HEK293 (cell line): ENCODE data around the gene NIN.

Experiments used
- KLF9 ChIP-seq: fragments of 450-650 bp; formaldehyde crosslinking; IDR thresholded peaks from 2 replicates; pipeline ENCODE4 v1.5.1; 2016; ENCODE audit warnings: missing biosample characterization, missing genetic modification characterization, low read depth
- OVOL3 ChIP-seq: fragments of 450-650 bp; formaldehyde crosslinking; IDR thresholded peaks from 2 replicates; pipeline ENCODE4 v1.5.1; 2016; ENCODE audit warnings: missing biosample characterization, missing genetic modification characterization
- RBAK ChIP-seq: fragments of 450-650 bp; formaldehyde crosslinking; IDR thresholded peaks from 2 replicates; pipeline ENCODE4 v1.5.1; 2016; ENCODE audit warnings: missing biosample characterization, missing genetic modification characterization
- REPIN1 ChIP-seq: fragments of 450-650 bp; formaldehyde crosslinking; IDR thresholded peaks from 2 replicates; pipeline ENCODE4 v1.5.1; 2017; ENCODE audit warnings: missing biosample characterization, missing genetic modification characterization, low read depth
- SALL2 ChIP-seq: fragments of 450-650 bp; formaldehyde crosslinking; IDR thresholded peaks from 2 replicates; pipeline ENCODE4 v1.5.0; 2017; ENCODE audit warnings: missing biosample characterization, mild to moderate bottlenecking, missing genetic modification characterization, borderline replicate concordance
- TRIM28 ChIP-seq: IDR thresholded peaks from 2 replicates; pipeline ENCODE4 v1.6.1; 2011; ENCODE audit warnings: low read length, control low read depth, borderline replicate concordance
- YY1 ChIP-seq: fragments of 450-650 bp; formaldehyde crosslinking; IDR thresholded peaks from 2 replicates; pipeline ENCODE4 v1.5.1; 2018; ENCODE audit warnings: missing biosample characterization, missing genetic modification characterization
- YY2 ChIP-seq: fragments of 450-650 bp; formaldehyde crosslinking; IDR thresholded peaks from 2 replicates; pipeline ENCODE4 v1.5.1; 2016; ENCODE audit warnings: missing biosample characterization, missing genetic modification characterization
- ZBTB17 ChIP-seq: fragments of 450-650 bp; formaldehyde crosslinking; IDR thresholded peaks from 2 replicates; pipeline ENCODE4 v1.5.1; 2016; ENCODE audit warnings: missing biosample characterization, missing genetic modification characterization
- ZNF133 ChIP-seq: fragments of 450-650 bp; formaldehyde crosslinking; IDR thresholded peaks from 2 replicates; pipeline ENCODE4 v1.5.1; 2016; ENCODE audit warnings: missing biosample characterization, missing genetic modification characterization
- ZNF184 ChIP-seq: fragments of 450-650 bp; IDR thresholded peaks from 2 replicates; pipeline ENCODE4 v1.5.1; 2018; ENCODE audit warnings: missing biosample characterization, mild to moderate bottlenecking, missing genetic modification characterization
- ZNF223 ChIP-seq: fragments of 450-650 bp; formaldehyde crosslinking; IDR thresholded peaks from 2 replicates; pipeline ENCODE4 v1.5.1; 2016; ENCODE audit warnings: missing biosample characterization, missing genetic modification characterization
- ZNF24 ChIP-seq: fragments of 450-650 bp; formaldehyde crosslinking; IDR thresholded peaks from 2 replicates; pipeline ENCODE4 v1.5.1; 2016; ENCODE audit warnings: missing biosample characterization, missing genetic modification characterization
- ZNF266 ChIP-seq: fragments of 450-650 bp; formaldehyde crosslinking; IDR thresholded peaks from 2 replicates; pipeline ENCODE4 v1.5.1; 2016; ENCODE audit warnings: missing biosample characterization, missing genetic modification characterization, low read depth
- ZNF274 ChIP-seq, 2 experiments: fragments of 200-500 bp in 1 of 2; fragments of 450-650 bp in 1 of 2; sonication (Bioruptor generic) in 1 of 2; formaldehyde crosslinking in 1 of 2; IDR thresholded peaks; 2 replicates each; pipeline versions ENCODE4 v1.5.1 to v1.6.1; 2014 to 2016; ENCODE audit warnings: borderline replicate concordance in 1 of 2, inconsistent platforms in 1 of 2, low read length in 1 of 2, missing biosample characterization in 1 of 2, missing genetic modification characterization in 1 of 2
- ZNF350 ChIP-seq: fragments of 450-650 bp; formaldehyde crosslinking; IDR thresholded peaks from 2 replicates; pipeline ENCODE4 v1.5.0; 2017; ENCODE audit warnings: missing biosample characterization, mild to moderate bottlenecking, missing genetic modification characterization
- ZNF404 ChIP-seq: fragments of 450-650 bp; formaldehyde crosslinking; IDR thresholded peaks from 2 replicates; pipeline ENCODE4 v1.5.1; 2017; ENCODE audit warnings: missing biosample characterization, missing genetic modification characterization
- ZNF501 ChIP-seq: fragments of 450-650 bp; formaldehyde crosslinking; IDR thresholded peaks from 2 replicates; pipeline ENCODE4 v1.5.1; 2016; ENCODE audit warnings: missing biosample characterization, missing genetic modification characterization
- ZNF600 ChIP-seq: fragments of 450-650 bp; formaldehyde crosslinking; IDR thresholded peaks from 2 replicates; pipeline ENCODE4 v1.5.1; 2016; ENCODE audit warnings: missing biosample characterization, missing genetic modification characterization
- ZNF701 ChIP-seq: fragments of 450-650 bp; formaldehyde crosslinking; IDR thresholded peaks from 2 replicates; pipeline ENCODE4 v1.5.1; 2016; ENCODE audit warnings: missing biosample characterization, missing genetic modification characterization
- ZNF792 ChIP-seq: fragments of 450-650 bp; formaldehyde crosslinking; IDR thresholded peaks from 2 replicates; pipeline ENCODE4 v1.5.1; 2016; ENCODE audit warnings: missing biosample characterization, missing genetic modification characterization
- ZXDB ChIP-seq: fragments of 450-650 bp; formaldehyde crosslinking; IDR thresholded peaks from 2 replicates; pipeline ENCODE4 v1.5.1; 2016; ENCODE audit warnings: missing biosample characterization, missing genetic modification characterization
- TF ChIP-seq, protein P1 (sequence below): fragments of 450-650 bp; formaldehyde crosslinking; IDR thresholded peaks from 2 replicates; pipeline ENCODE4 v1.5.1; 2017; ENCODE audit warnings: missing biosample characterization, missing genetic modification characterization
- TF ChIP-seq, protein P2 (sequence below): fragments of 450-650 bp; formaldehyde crosslinking; IDR thresholded peaks from 2 replicates; pipeline ENCODE4 v1.5.1; 2016; ENCODE audit warnings: missing biosample characterization, missing genetic modification characterization
- TF ChIP-seq, protein P3 (sequence below): fragments of 450-650 bp; formaldehyde crosslinking; IDR thresholded peaks from 2 replicates; pipeline ENCODE4 v1.5.1; 2017; ENCODE audit warnings: missing biosample characterization, missing genetic modification characterization
- TF ChIP-seq, protein P4 (sequence below): fragments of 450-650 bp; formaldehyde crosslinking; conservative IDR thresholded peaks from 2 replicates; pipeline ENCODE4 v1.5.1; 2016; ENCODE audit warnings: low read depth, missing biosample characterization, missing genetic modification characterization
- TF ChIP-seq, protein P5 (sequence below): fragments of 450-650 bp; formaldehyde crosslinking; IDR thresholded peaks from 2 replicates; pipeline ENCODE4 v1.5.1; 2016; ENCODE audit warnings: missing biosample characterization, missing genetic modification characterization

The NIN gene

DNA sequence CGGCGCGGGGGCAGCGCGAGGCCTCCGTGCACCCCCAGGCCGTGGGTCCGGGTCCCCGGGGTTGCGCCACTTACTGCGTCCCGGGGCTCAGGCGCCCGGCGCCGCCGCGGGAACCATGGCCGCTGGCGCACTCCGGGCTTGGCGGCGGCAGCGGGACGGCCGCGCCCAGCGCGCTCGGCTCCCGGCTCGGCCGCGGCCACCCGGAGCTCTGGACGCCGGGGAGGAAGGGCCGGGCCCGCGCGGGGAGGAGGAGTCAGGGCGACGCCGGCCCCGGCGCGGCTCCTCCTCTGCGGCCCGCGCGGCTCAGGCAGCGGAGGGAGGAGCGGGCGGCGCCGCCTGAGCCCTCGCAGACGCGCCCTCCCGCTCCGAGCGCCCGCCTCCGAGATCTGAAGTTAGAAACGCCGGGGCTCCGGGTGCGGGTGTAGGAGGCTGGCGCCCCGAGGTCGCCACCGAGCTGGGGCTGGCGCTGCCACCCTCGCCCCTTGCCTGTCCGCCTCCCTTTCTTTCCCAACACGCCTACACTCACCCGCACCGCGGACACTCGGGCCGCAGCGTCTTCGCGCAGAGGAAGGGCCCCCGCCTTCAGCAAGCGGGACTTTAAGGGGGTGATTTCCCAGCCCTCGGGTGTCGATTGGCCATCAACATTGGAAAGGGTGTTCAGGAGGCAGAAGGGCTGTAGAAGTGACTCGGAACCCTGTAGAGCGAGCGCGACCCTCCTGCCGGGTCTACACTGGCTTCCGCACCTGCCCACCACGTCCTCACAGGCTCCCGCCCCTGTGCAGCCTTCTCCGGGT, at the start of gene NIN (continued):
- TF ChIP-seq ZBTB17 (tag by site-specific recombination) (no peak; the same call in 1 of the 2 replicates), ZXDB (tag by site-specific recombination) (peak; percentile 50; the same call in 1 of the 2 replicates), ZNF133 (tag by site-specific recombination) (no peak), ZNF501 (peak; percentile 38; the same call in 1 of the 2 replicates), OVOL3 (no peak), ZNF274 (IDR thresholded peaks at IDR 0.05; ENCODE audit: low read length) (no peak), ZNF274 (tag by site-specific recombination; IDR thresholded peaks at IDR 0.05; ENCODE audit: borderline replicate concordance) (no peak), REPIN1 (tag by site-specific recombination) (no peak), ZNF223 (tag by site-specific recombination) (no peak), ZNF600 (tag by site-specific recombination) (no peak), ZNF184 (tag by site-specific recombination) (no peak), TRIM28 (no peak), ZNF24 (no peak), ZNF792 (tag by site-specific recombination) (no peak), ZNF404 (tag by site-specific recombination) (no peak), SALL2 (no peak), ZNF350 (no peak), RBAK (tag by site-specific recombination) (no peak), YY2 (no peak), YY1 (tag by site-specific recombination) (no peak), ZNF266 (tag by site-specific recombination) (no peak), KLF9 (tag by site-specific recombination) (peak; percentile 44; the same call in 1 of the 2 replicates), ZNF701 (no peak)
- TF ChIP-seq, protein P1, sequence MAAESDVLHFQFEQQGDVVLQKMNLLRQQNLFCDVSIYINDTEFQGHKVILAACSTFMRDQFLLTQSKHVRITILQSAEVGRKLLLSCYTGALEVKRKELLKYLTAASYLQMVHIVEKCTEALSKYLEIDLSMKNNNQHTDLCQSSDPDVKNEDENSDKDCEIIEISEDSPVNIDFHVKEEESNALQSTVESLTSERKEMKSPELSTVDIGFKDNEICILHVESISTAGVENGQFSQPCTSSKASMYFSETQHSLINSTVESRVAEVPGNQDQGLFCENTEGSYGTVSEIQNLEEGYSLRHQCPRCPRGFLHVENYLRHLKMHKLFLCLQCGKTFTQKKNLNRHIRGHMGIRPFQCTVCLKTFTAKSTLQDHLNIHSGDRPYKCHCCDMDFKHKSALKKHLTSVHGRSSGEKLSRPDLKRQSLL: 0 out of 2 replicates have a peak, but pooled peaks have one; percentile 18
- TF ChIP-seq, protein P2, sequence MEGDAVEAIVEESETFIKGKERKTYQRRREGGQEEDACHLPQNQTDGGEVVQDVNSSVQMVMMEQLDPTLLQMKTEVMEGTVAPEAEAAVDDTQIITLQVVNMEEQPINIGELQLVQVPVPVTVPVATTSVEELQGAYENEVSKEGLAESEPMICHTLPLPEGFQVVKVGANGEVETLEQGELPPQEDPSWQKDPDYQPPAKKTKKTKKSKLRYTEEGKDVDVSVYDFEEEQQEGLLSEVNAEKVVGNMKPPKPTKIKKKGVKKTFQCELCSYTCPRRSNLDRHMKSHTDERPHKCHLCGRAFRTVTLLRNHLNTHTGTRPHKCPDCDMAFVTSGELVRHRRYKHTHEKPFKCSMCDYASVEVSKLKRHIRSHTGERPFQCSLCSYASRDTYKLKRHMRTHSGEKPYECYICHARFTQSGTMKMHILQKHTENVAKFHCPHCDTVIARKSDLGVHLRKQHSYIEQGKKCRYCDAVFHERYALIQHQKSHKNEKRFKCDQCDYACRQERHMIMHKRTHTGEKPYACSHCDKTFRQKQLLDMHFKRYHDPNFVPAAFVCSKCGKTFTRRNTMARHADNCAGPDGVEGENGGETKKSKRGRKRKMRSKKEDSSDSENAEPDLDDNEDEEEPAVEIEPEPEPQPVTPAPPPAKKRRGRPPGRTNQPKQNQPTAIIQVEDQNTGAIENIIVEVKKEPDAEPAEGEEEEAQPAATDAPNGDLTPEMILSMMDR (tag by site-specific recombination): 0 out of 2 replicates have a peak, but pooled peaks have one; percentile 41
- TF ChIP-seq, protein P3, sequence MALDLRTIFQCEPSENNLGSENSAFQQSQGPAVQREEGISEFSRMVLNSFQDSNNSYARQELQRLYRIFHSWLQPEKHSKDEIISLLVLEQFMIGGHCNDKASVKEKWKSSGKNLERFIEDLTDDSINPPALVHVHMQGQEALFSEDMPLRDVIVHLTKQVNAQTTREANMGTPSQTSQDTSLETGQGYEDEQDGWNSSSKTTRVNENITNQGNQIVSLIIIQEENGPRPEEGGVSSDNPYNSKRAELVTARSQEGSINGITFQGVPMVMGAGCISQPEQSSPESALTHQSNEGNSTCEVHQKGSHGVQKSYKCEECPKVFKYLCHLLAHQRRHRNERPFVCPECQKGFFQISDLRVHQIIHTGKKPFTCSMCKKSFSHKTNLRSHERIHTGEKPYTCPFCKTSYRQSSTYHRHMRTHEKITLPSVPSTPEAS: no peak
- TF ChIP-seq, protein P4, sequence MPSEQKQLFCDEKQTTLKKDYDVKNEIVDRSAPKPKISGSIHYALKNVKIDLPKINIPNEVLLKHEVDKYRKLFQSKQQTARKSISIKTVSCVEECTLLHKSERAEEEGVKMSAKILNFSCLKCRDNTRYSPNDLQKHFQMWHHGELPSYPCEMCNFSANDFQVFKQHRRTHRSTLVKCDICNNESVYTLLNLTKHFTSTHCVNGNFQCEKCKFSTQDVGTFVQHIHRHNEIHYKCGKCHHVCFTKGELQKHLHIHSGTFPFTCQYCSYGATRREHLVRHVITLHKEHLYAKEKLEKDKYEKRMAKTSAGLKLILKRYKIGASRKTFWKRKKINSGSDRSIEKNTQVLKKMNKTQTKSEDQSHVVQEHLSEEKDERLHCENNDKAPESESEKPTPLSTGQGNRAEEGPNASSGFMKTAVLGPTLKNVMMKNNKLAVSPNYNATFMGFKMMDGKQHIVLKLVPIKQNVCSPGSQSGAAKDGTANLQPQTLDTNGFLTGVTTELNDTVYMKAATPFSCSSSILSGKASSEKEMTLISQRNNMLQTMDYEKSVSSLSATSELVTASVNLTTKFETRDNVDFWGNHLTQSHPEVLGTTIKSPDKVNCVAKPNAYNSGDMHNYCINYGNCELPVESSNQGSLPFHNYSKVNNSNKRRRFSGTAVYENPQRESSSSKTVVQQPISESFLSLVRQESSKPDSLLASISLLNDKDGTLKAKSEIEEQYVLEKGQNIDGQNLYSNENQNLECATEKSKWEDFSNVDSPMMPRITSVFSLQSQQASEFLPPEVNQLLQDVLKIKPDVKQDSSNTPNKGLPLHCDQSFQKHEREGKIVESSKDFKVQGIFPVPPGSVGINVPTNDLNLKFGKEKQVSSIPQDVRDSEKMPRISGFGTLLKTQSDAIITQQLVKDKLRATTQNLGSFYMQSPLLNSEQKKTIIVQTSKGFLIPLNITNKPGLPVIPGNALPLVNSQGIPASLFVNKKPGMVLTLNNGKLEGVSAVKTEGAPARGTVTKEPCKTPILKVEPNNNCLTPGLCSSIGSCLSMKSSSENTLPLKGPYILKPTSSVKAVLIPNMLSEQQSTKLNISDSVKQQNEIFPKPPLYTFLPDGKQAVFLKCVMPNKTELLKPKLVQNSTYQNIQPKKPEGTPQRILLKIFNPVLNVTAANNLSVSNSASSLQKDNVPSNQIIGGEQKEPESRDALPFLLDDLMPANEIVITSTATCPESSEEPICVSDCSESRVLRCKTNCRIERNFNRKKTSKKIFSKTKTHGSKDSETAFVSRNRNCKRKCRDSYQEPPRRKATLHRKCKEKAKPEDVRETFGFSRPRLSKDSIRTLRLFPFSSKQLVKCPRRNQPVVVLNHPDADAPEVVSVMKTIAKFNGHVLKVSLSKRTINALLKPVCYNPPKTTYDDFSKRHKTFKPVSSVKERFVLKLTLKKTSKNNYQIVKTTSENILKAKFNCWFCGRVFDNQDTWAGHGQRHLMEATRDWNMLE: no peak
- TF ChIP-seq, protein P5, sequence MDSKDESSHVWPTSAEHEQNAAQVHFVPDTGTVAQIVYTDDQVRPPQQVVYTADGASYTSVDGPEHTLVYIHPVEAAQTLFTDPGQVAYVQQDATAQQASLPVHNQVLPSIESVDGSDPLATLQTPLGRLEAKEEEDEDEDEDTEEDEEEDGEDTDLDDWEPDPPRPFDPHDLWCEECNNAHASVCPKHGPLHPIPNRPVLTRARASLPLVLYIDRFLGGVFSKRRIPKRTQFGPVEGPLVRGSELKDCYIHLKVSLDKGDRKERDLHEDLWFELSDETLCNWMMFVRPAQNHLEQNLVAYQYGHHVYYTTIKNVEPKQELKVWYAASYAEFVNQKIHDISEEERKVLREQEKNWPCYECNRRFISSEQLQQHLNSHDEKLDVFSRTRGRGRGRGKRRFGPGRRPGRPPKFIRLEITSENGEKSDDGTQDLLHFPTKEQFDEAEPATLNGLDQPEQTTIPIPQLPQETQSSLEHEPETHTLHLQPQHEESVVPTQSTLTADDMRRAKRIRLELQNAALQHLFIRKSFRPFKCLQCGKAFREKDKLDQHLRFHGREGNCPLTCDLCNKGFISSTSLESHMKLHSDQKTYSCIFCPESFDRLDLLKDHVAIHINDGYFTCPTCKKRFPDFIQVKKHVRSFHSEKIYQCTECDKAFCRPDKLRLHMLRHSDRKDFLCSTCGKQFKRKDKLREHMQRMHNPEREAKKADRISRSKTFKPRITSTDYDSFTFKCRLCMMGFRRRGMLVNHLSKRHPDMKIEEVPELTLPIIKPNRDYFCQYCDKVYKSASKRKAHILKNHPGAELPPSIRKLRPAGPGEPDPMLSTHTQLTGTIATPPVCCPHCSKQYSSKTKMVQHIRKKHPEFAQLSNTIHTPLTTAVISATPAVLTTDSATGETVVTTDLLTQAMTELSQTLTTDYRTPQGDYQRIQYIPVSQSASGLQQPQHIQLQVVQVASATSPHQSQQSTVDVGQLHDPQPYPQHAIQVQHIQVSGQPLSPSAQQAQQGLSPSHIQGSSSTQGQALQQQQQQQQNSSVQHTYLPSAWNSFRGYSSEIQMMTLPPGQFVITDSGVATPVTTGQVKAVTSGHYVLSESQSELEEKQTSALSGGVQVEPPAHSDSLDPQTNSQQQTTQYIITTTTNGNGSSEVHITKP (tag by site-specific recombination): peak; percentile 45
